ENCODE data around the gene HS3ST3A1.
A peak's percentile ranks its signal among the peaks of the same experiment; 100 is the strongest.

Gene HS3ST3A1

DNA sequence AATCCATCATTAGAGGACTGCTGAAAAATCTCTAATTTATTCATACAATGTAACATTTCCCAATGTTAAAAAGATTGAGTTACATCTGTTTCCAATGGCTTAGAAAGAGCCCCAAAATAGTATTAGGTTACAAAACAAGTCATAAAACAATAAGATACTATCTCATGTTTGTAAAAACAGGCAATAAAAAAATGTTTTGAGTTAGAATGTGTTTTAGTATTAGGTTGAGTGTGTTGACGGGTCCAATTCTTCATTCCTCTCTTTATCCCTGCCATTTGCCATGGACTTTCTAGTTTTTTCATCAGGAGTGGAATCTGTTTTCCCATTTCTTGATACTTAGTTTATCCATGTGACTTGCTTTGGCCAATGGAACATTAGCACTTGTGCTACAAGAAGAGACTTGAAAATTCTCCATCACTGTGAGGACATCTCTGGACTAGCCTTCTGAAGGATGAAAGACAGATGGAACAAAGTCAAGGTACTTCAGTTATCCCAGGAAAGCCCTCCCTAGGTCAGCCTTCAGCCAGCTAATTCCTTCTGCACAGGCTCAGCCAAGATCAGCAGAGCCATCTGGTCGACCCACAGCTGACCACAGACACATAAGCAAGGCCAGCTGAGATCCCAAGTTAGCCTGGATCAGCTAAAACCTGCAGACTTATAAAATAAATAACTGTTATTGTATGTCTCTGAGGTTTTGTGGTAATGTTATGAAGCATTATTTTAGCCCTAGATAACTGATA lies 83.3 kb downstream of the HS3ST3A1 start:
- TF ChIP-seq, protein P1, sequence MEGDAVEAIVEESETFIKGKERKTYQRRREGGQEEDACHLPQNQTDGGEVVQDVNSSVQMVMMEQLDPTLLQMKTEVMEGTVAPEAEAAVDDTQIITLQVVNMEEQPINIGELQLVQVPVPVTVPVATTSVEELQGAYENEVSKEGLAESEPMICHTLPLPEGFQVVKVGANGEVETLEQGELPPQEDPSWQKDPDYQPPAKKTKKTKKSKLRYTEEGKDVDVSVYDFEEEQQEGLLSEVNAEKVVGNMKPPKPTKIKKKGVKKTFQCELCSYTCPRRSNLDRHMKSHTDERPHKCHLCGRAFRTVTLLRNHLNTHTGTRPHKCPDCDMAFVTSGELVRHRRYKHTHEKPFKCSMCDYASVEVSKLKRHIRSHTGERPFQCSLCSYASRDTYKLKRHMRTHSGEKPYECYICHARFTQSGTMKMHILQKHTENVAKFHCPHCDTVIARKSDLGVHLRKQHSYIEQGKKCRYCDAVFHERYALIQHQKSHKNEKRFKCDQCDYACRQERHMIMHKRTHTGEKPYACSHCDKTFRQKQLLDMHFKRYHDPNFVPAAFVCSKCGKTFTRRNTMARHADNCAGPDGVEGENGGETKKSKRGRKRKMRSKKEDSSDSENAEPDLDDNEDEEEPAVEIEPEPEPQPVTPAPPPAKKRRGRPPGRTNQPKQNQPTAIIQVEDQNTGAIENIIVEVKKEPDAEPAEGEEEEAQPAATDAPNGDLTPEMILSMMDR (IDR thresholded peaks at IDR 0.05; ENCODE audit: insufficient read depth, low read depth, low read length, missing control alignments): no peak
- no peak for DNase-seq (ENCODE audit: low read depth)
- H3K4me3 ChIP-seq (ENCODE audit: low read depth, low read length): no peak overlapping the region

DNA sequence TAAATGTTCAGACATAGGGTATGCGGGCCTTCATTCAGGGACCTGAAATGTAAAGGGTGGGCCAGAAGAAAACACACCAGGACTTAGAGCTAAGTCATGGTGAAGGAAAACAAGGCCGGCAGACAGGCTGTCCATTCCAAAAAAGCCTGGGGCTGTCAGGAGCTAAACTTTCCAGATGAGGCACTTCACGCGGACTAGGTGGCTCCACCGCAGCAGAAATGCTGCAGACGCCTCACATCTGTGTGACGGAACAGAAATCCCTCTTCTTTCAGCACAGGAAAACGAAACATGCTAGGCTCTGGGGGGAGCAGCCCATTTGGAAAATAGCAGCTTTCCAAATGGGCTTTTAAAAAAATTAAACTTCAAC lies 88.7 kb downstream of the HS3ST3A1 start:
- TF ChIP-seq, protein P1 (IDR thresholded peaks at IDR 0.05; ENCODE audit: insufficient read depth, low read depth, low read length, missing control alignments): no peak
- H3K4me3 ChIP-seq (ENCODE audit: low read depth, low read length): no peak overlapping the region
- DNase-seq (ENCODE audit: low read depth): no peak

DNA sequence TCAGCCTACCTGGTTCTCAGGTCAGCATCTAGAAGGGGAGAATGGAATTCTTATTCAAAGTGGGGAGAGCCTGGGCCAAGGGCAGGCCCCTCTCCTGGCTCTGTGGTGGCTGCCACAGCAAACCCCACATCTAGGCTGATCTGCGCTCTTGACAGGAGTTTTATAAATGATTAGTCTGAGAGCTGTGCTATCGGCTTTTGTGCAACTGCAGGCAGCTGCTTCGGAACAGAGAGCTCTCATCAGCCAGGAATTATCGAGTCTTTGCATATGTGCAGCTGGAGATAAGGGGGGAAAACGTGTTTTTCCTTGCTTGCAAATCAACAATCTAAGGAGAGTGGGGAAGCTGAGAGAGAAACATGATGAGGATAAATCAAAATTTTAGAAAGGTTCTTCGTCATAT lies 91.7 kb downstream of the HS3ST3A1 start:
- no peak for DNase-seq (ENCODE audit: low read depth)
- TF ChIP-seq, protein P1 (IDR thresholded peaks at IDR 0.05; ENCODE audit: insufficient read depth, low read depth, low read length, missing control alignments): no peak
- no peak overlapping the region for H3K4me3 ChIP-seq (ENCODE audit: low read depth, low read length)

DNA sequence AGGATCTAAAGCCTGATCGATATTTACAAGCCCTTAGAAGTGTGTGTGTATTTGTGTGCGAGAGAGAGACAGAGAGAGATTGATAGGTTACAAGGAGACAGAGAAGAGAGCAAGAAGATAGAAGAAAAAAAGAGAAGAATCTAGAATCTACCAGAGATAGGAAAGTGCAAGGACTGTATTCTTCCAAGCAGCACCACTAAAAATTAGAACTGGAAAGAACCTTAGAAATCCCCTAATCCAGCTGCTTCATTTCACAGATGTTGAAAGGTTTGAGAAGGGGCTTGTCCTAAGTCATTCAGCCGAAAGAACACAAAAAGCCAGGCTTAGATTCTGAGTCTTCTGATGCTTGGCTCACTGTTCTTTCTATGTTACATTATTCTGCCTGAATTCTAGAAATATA lies 92.2 kb downstream of the HS3ST3A1 start:
- TF ChIP-seq, protein P1 (IDR thresholded peaks at IDR 0.05; ENCODE audit: insufficient read depth, low read depth, low read length, missing control alignments): no peak
- peak; percentile 35 for DNase-seq (ENCODE audit: low read depth)
- H3K4me3 ChIP-seq (ENCODE audit: low read depth, low read length): no peak overlapping the region; the same call in 1 of the 2 replicates

DNA sequence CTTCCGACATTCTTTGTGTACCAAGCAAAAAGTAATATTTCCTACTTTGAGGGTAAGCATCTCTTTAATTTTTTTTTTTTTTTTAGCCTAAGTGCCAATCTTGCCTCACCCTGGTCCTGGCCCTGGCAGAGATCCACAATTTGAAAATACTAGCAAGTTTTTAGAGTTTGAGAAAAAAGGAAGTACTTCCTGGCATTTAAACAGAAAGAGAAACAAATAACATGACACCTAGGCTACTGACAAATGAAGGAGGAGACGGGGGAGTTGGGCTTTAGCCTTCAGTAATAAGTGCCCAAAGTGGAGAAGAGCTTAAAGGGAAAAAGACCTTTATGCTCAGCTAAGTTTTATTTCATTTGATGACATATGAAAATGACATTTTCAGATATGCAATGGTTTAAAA lies 92.8 kb downstream of the HS3ST3A1 start:
- peak; percentile 37 for DNase-seq (ENCODE audit: low read depth)
- TF ChIP-seq, protein P1 (IDR thresholded peaks at IDR 0.05; ENCODE audit: insufficient read depth, low read depth, low read length, missing control alignments): no peak

DNA sequence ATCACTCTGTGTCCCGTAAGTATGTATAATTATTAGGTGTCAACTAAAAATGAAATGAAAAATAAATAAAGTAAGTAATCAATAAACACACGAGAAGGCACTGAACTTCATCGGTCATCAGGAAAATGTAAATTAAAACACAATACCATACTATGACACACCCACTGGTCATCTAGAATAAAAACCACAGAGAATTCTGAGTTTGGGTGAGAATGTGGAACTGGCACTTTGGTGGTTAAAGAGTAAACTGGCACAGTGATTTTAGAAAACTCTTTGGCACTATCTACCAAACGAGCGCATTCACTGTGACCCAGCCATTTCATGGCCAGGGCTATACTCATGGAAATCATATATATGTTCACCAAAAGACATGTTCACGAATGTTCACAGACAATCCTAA lies 98.2 kb downstream of the HS3ST3A1 start:
- no peak overlapping the region for H3K4me3 ChIP-seq (ENCODE audit: low read depth, low read length)
- DNase-seq (ENCODE audit: low read depth): no peak
- TF ChIP-seq, protein P1 (IDR thresholded peaks at IDR 0.05; ENCODE audit: insufficient read depth, low read depth, low read length, missing control alignments): no peak

More for the DNA sequence above, 92.8 kb downstream of the HS3ST3A1 start:
- peak overlapping the region; percentile 40 for H3K4me3 ChIP-seq (ENCODE audit: low read depth, low read length)

DNA sequence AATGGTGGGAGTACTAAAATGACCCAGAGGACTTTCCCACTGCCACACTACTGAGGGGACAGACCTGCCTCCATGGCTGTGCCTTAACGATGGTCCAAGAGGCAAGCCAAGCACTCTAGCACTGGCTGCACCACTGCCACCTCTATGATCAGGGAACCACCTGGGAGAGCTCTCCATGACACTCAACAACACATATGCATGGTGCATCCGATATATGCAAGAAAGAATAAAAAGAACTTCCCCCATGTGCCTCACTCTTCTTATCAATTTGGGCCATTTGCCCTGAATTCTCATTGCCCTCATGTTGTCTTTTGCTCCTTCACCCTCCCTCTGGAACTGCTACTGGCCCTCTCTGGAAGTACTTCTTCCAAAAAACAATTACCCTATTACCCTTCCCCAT lies 99.5 kb downstream of the HS3ST3A1 start:
- no peak overlapping the region for H3K4me3 ChIP-seq (ENCODE audit: low read depth, low read length)
- DNase-seq (ENCODE audit: low read depth): no peak
- TF ChIP-seq, protein P1 (IDR thresholded peaks at IDR 0.05; ENCODE audit: insufficient read depth, low read depth, low read length, missing control alignments): no peak
